HepG2 (cell line): ENCODE data around the gene PNPLA2. TPM values are rescaled to one million over a fixed set of nuclear protein-coding genes. Genes with fewer than 3 reads are reported as not detected.

Source experiments
- KDM3A ChIP-seq: IDR thresholded peaks from 2 replicates; pipeline ENCODE4 v1.6.1; 2018; ENCODE audit warnings: low read depth, missing compliant biosample characterization
- MED1 ChIP-seq: sonication (generic); formaldehyde crosslinking; IDR thresholded peaks from 2 replicates; pipeline ENCODE4 v1.4.0; 2020; ENCODE audit warnings: missing genetic modification reagents
- NR2F6 ChIP-seq, 2 experiments: IDR thresholded peaks; 2 replicates each; pipeline ENCODE4 v1.6.1; 2016; ENCODE audit warnings: antibody characterized with exemption in 1 of 2, mild to moderate bottlenecking in 1 of 2
- POLR2AphosphoS2 ChIP-seq: IDR thresholded peaks from 2 replicates; pipeline ENCODE4 v1.6.1; 2011; ENCODE audit warnings: low read depth, low read length, improper control_type of control experiment
- RARG ChIP-seq: sonication (generic); formaldehyde crosslinking; IDR thresholded peaks from 2 replicates; pipeline ENCODE4 v1.4.0; 2020; ENCODE audit warnings: low read depth, mild to moderate bottlenecking, missing genetic modification reagents
- ZNF446 ChIP-seq: sonication (generic); formaldehyde crosslinking; IDR thresholded peaks from 2 replicates; pipeline ENCODE4 v1.5.0; 2020; ENCODE audit warnings: mild to moderate bottlenecking, missing genetic modification reagents
- ZNF720 ChIP-seq: sonication (generic); formaldehyde crosslinking; IDR thresholded peaks from 2 replicates; pipeline ENCODE4 v1.4.0; 2020; ENCODE audit warnings: missing genetic modification reagents
- ZNF724P ChIP-seq: sonication (generic); formaldehyde crosslinking; IDR thresholded peaks from 2 replicates; pipeline ENCODE4 v1.8.0; 2022; ENCODE audit warnings: missing genetic modification reagents, borderline replicate concordance
- polyA plus RNA-seq, 8 experiments: library from polyadenylated mRNA; depleted of rRNA in 3 of 8; stranded (reverse) in 7 of 8; unstranded in 1 of 8; fragments of >200 nt; fragmentation: Illumina TruSeq in 4 of 8; extraction: Trizol in 4 of 8; gene quantifications; 2 replicates each; pipeline versions ENCODE4 v1.2.1 to v1.2.3, GENCODE V29; 2011 to 2016; ENCODE audit warnings: low read depth in 4 of 8, missing spikeins in 1 of 8, mixed read lengths in 1 of 8; ENCODE audit not compliant: insufficient read depth in 1 of 8
- total RNA-seq, 5 experiments: library from RNA; depleted of rRNA; stranded (reverse); fragments of >200 nt; fragmentation: Illumina TruSeq; extraction: Trizol; gene quantifications; 2 replicates each; pipeline ENCODE4 v1.2.3, GENCODE V29; 2016; ENCODE audit warnings: low read depth in 1 of 5
- TF ChIP-seq, protein P1 (sequence below): sonication (generic); formaldehyde crosslinking; IDR thresholded peaks from 2 replicates; pipeline ENCODE4 v1.5.0; 2020; ENCODE audit warnings: missing genetic modification reagents, mild to moderate bottlenecking, borderline replicate concordance
- TF ChIP-seq, protein P2 (sequence below): sonication (generic); formaldehyde crosslinking; IDR thresholded peaks from 2 replicates; pipeline ENCODE4 v1.4.0; 2020; ENCODE audit warnings: missing genetic modification reagents; ENCODE audit errors: not compliant biosample characterization
- TF ChIP-seq, protein P3 (sequence below): sonication (generic); formaldehyde crosslinking; IDR thresholded peaks from 2 replicates; pipeline ENCODE4 v1.4.0; 2020; ENCODE audit warnings: missing genetic modification reagents
- TF ChIP-seq, protein P4 (sequence below): sonication (generic); formaldehyde crosslinking; IDR thresholded peaks from 2 replicates; pipeline ENCODE4 v1.4.0; 2020; ENCODE audit warnings: mild to moderate bottlenecking, low read depth, missing genetic modification reagents
- TF ChIP-seq, protein P5 (sequence below): sonication (generic); formaldehyde crosslinking; IDR thresholded peaks from 2 replicates; pipeline ENCODE4 v1.5.0; 2020; ENCODE audit warnings: mild to moderate bottlenecking, missing genetic modification reagents
- TF ChIP-seq, protein P6 (sequence below): sonication (generic); formaldehyde crosslinking; IDR thresholded peaks from 2 replicates; pipeline ENCODE4 v1.5.1; 2020; ENCODE audit warnings: mild to moderate bottlenecking, missing genetic modification reagents, moderate library complexity

PNPLA2 gene
- total and polyA plus RNA-seq, 2 of the 13 experiments (the other 11 are each of a cell fraction or from before 2014, with no cell fraction given), result 10.5 to 43.2 TPM

DNA sequence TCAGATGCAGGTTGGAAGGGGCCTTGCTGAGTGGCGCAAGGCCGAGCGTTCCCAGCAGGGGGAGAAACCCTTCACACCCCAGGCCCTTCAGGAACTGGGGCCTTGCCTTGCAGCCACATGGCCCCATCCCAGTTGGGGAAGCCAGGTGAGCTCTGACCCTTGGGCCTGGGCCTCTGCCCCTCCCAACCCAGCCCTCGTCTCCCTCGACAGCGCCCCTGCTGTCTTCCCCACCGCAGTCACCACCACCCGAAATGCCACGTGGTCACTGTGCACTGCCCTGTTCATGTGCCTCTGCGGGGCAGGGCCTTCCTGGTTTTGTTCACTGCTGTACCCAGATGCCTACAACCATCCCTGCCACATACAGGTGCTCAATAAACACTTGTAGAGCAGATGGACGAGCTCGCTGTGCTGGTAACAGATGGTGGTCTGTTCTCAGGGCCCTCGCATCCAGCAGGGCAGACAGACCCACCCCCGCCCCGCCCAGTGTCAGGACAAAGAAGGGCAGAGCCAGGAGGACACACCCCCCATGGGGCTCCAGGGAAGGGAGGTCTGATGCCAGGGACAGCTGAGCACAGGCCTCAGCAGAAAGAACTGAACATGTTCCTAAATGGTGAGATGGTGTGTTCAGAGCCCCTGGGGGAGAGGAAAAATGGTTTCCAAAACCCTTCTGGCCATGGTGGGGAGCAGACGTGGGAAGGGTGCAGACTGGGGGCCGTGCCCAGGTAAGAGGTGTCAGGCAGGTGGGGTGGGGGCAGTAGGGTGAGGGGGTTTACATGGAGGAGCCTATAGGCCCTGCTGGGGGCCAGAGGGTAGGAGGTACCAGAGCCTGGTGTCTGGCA is 19.9 kb downstream of the PNPLA2 start (continued):
- TF ChIP-seq, protein P1, sequence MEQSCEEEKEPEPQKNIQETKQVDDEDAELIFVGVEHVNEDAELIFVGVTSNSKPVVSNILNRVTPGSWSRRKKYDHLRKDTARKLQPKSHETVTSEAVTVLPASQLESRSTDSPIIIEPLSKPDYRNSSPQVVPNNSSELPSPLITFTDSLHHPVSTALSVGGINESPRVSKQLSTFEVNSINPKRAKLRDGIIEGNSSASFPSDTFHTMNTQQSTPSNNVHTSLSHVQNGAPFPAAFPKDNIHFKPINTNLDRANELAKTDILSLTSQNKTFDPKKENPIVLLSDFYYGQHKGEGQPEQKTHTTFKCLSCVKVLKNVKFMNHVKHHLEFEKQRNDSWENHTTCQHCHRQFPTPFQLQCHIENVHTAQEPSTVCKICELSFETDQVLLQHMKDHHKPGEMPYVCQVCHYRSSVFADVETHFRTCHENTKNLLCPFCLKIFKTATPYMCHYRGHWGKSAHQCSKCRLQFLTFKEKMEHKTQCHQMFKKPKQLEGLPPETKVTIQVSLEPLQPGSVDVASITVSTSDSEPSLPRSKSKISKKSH (CRISPR knock-in tag), result peak; percentile 84; the same call in 1 of the 2 replicates
- no peak; the same call in 1 of the 2 replicates for TF ChIP-seq NR2F6 (IDR thresholded peaks at IDR 0.05)
- TF ChIP-seq NR2F6 (CRISPR knock-in tag; IDR thresholded peaks at IDR 0.05), result peak; percentile 82
- TF ChIP-seq POLR2AphosphoS2, result no peak
- no peak for TF ChIP-seq ZNF720 (CRISPR knock-in tag)
- TF ChIP-seq, protein P2, sequence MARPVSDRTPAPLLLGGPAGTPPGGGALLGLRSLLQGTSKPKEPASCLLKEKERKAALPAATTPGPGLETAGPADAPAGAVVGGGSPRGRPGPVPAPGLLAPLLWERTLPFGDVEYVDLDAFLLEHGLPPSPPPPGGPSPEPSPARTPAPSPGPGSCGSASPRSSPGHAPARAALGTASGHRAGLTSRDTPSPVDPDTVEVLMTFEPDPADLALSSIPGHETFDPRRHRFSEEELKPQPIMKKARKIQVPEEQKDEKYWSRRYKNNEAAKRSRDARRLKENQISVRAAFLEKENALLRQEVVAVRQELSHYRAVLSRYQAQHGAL (CRISPR knock-in tag), result no peak
- peak; percentile 67 for TF ChIP-seq MED1 (CRISPR knock-in tag)
- TF ChIP-seq, protein P3, sequence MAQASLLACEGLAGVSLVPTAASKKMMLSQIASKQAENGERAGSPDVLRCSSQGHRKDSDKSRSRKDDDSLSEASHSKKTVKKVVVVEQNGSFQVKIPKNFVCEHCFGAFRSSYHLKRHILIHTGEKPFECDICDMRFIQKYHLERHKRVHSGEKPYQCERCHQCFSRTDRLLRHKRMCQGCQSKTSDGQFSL (CRISPR knock-in tag), result peak; percentile 88; the same call in 1 of the 2 replicates
- TF ChIP-seq, protein P4, sequence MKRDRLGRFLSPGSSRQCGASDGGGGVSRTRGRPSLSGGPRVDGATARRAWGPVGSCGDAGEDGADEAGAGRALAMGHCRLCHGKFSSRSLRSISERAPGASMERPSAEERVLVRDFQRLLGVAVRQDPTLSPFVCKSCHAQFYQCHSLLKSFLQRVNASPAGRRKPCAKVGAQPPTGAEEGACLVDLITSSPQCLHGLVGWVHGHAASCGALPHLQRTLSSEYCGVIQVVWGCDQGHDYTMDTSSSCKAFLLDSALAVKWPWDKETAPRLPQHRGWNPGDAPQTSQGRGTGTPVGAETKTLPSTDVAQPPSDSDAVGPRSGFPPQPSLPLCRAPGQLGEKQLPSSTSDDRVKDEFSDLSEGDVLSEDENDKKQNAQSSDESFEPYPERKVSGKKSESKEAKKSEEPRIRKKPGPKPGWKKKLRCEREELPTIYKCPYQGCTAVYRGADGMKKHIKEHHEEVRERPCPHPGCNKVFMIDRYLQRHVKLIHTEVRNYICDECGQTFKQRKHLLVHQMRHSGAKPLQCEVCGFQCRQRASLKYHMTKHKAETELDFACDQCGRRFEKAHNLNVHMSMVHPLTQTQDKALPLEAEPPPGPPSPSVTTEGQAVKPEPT (CRISPR knock-in tag), result peak; percentile 68; the same call in 1 of the 2 replicates
- TF ChIP-seq, protein P5, sequence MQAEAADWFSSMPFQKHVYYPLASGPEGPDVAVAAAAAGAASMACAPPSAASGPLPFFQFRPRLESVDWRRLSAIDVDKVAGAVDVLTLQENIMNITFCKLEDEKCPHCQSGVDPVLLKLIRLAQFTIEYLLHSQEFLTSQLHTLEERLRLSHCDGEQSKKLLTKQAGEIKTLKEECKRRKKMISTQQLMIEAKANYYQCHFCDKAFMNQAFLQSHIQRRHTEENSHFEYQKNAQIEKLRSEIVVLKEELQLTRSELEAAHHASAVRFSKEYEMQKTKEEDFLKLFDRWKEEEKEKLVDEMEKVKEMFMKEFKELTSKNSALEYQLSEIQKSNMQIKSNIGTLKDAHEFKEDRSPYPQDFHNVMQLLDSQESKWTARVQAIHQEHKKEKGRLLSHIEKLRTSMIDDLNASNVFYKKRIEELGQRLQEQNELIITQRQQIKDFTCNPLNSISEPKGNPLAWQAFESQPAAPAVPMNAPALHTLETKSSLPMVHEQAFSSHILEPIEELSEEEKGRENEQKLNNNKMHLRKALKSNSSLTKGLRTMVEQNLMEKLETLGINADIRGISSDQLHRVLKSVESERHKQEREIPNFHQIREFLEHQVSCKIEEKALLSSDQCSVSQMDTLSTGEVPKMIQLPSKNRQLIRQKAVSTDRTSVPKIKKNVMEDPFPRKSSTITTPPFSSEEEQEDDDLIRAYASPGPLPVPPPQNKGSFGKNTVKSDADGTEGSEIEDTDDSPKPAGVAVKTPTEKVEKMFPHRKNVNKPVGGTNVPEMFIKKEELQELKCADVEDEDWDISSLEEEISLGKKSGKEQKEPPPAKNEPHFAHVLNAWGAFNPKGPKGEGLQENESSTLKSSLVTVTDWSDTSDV (CRISPR knock-in tag), result no peak
- TF ChIP-seq, protein P6, sequence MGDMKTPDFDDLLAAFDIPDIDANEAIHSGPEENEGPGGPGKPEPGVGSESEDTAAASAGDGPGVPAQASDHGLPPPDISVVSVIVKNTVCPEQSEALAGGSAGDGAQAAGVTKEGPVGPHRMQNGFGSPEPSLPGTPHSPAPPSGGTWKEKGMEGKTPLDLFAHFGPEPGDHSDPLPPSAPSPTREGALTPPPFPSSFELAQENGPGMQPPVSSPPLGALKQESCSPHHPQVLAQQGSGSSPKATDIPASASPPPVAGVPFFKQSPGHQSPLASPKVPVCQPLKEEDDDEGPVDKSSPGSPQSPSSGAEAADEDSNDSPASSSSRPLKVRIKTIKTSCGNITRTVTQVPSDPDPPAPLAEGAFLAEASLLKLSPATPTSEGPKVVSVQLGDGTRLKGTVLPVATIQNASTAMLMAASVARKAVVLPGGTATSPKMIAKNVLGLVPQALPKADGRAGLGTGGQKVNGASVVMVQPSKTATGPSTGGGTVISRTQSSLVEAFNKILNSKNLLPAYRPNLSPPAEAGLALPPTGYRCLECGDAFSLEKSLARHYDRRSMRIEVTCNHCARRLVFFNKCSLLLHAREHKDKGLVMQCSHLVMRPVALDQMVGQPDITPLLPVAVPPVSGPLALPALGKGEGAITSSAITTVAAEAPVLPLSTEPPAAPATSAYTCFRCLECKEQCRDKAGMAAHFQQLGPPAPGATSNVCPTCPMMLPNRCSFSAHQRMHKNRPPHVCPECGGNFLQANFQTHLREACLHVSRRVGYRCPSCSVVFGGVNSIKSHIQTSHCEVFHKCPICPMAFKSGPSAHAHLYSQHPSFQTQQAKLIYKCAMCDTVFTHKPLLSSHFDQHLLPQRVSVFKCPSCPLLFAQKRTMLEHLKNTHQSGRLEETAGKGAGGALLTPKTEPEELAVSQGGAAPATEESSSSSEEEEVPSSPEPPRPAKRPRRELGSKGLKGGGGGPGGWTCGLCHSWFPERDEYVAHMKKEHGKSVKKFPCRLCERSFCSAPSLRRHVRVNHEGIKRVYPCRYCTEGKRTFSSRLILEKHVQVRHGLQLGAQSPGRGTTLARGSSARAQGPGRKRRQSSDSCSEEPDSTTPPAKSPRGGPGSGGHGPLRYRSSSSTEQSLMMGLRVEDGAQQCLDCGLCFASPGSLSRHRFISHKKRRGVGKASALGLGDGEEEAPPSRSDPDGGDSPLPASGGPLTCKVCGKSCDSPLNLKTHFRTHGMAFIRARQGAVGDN (CRISPR knock-in tag), result peak; percentile 98
- no peak for TF ChIP-seq KDM3A (CRISPR knock-in tag)
- no peak for TF ChIP-seq ZNF724P (CRISPR knock-in tag)
- no peak for TF ChIP-seq ZNF446
- TF ChIP-seq RARG (CRISPR knock-in tag), result no peak
